Transverse colon (tissue), 4 donors: ENCODE measurements around the gene SYDE2. TPM values are rescaled to one million over a fixed set of nuclear protein-coding genes. Genes with fewer than 3 reads are reported as not detected.
A peak's percentile ranks its signal among the peaks of the same experiment; 100 is the strongest.

Source experiments
- DNase-seq: peaks from one replicate; pipeline ENCODE4 v3.0.0-alpha.2; 2019
- H3K27ac ChIP-seq, 4 donors: fragments of 200-600 bp; sonication (generic); 2 replicates each; pipeline ENCODE4 v1.5.1; 2016 to 2018; ENCODE audit warnings: inconsistent platforms in 4 of 4
- H3K27me3 ChIP-seq: fragments of 200-600 bp; sonication (generic); 2 replicates; pipeline ENCODE4 v1.5.1; 2017; ENCODE audit warnings: inconsistent platforms
- H3K36me3 ChIP-seq, 4 donors: fragments of 200-600 bp; sonication (generic); 2 replicates each; pipeline ENCODE4 v1.5.1; 2017 to 2019; ENCODE audit warnings: inconsistent platforms in 4 of 4
- H3K4me1 ChIP-seq, 4 donors: fragments of 200-600 bp; sonication (generic); 2 replicates each; pipeline ENCODE4 v1.5.1; 2017 to 2020; ENCODE audit warnings: inconsistent platforms in 4 of 4
- H3K4me3 ChIP-seq, 4 donors: fragments of 200-600 bp; sonication (generic); 1 replicate in 1 of 4; 2 replicates in 3 of 4; pipeline versions ENCODE4 v1.5.1 to v1.6.1; 2017 to 2019; ENCODE audit warnings: inconsistent platforms in 4 of 4
- H3K9me3 ChIP-seq, 2 donors: fragments of 200-600 bp; sonication (generic); 2 replicates each; pipeline ENCODE4 v1.5.1; 2017 to 2019; ENCODE audit warnings: inconsistent platforms in 2 of 2
- CTCF ChIP-seq, 5 experiments: fragments of 200-600 bp in 3 of 5; fragments of 450-650 bp in 2 of 5; sonication (generic) in 3 of 5; IDR thresholded peaks; 1 replicate in 2 of 5; 2 replicates in 3 of 5; pipeline ENCODE4 v1.5.1; 2016 to 2017; ENCODE audit warnings: antibody characterized with exemption in 5 of 5, inconsistent platforms in 3 of 5, mild to moderate bottlenecking in 2 of 5, moderate library complexity in 1 of 5
- EP300 ChIP-seq: sonication (generic); formaldehyde crosslinking; IDR thresholded peaks from one replicate; pipeline ENCODE4 v1.6.1; 2017; ENCODE audit warnings: antibody characterized with exemption, low read depth
- POLR2A ChIP-seq: fragments of 450-650 bp; IDR thresholded peaks from one replicate; pipeline ENCODE4 v1.6.1; 2016; ENCODE audit warnings: antibody characterized with exemption, mild to moderate bottlenecking, moderate library complexity
- POLR2AphosphoS5 ChIP-seq, 3 donors: sonication (generic); formaldehyde crosslinking; IDR thresholded peaks; one replicate each; pipeline ENCODE4 v1.6.1; 2016; ENCODE audit warnings: antibody characterized with exemption in 3 of 3
- WGBS, 2 donors: methylation state at CpG; one replicate each; pipeline ENCODE4 v1.1.5; 2018; ENCODE audit warnings: low coverage in 1 of 2; 5-methylcytosine and 5-hydroxymethylcytosine counted together
- in situ Hi-C, 4 donors: fragments of 200-750 bp; cut with MboI; loops; one replicate each; pipeline versions ENCODE4 v1.15.0 to v1.15.1; 2017; ENCODE audit warnings: low sequenced_read_pairs in 3 of 4, low pct_ligation_motif_present in 1 of 4, low pct_unique_long_range_greater_than_20kb in 1 of 4
- intact Hi-C: fragments of 100-400 bp; cut with DNase I; formaldehyde crosslinking; loops from one replicate; pipeline ENCODE4 v1.15.1; 2023; ENCODE audit warnings: low total_unique reads
- total RNA-seq, 4 donors: library from RNA; depleted of rRNA; stranded (reverse); fragments of >200 nt; gene quantifications; one replicate each; pipeline ENCODE4 v1.1.0, GENCODE V29; 2016

SYDE2 gene
- total RNA-seq, 4 donors from 2014 or later: 10.1 to 28.8 (median 15.4) TPM

- H3K27me3 ChIP-seq: no peaks in the 10 kb centered on the region
- no peaks in the 10 kb centered on the region for H3K9me3 ChIP-seq
- DNase-seq: no peak
- peaks cover 0 to 23% (median 4%) of the 10 kb centered on the region in 4 donors for H3K4me1 ChIP-seq
- TF ChIP-seq CTCF (IDR thresholded peaks at IDR 0.05) (no peak), EP300 (no peak), POLR2A (no peak), POLR2AphosphoS5 (IDR thresholded peaks at IDR 0.05) (no peak)
- in situ Hi-C loops (loop anchor here in 3 of 4 donors (10.0 to 25.0 kb wide), 3 partner anchors 141 to 301 kb away; no protein-coding TSS in a partner anchor), intact Hi-C loops (no loop called here)
- 63% methylated on average over 1 of the region's 1 CpG; no CpG with 5 or more reads in 1 of the 2 donors for WGBS, 2 donors
- H3K4me3 ChIP-seq: no peak overlapping the region
- peak overlapping the region; percentile 13 to 65 (median 46) for H3K27ac ChIP-seq
- H3K36me3 ChIP-seq: no peaks in the 10 kb centered on the region
Observed at GRCh38 chr1:85245456-85245855, 44.6 kb upstream of the SYDE2 start.

- no peak for TF ChIP-seq EP300
- TF ChIP-seq POLR2AphosphoS5 (IDR thresholded peaks at IDR 0.05): peak in 2 of 3 donors; percentile 53 to 55
- Histone ChIP-seq H3K36me3 (no peaks in the 10 kb centered on the region), H3K27me3 (no peaks in the 10 kb centered on the region), H3K27ac (peak overlapping the region; percentile 35 to 65 (median 54)), H3K4me1 (peaks cover 0 to 25% (median 4%) of the 10 kb centered on the region in 4 donors), H3K9me3 (no peaks in the 10 kb centered on the region), H3K4me3 (no peak overlapping the region)
- WGBS, 2 donors: 35 to 50% methylated on average over 1 to 4 of the region's 4 CpGs
- no peak for DNase-seq
- intact Hi-C loops: no loop called here
- in situ Hi-C loops: loop anchor here (5.0 to 25.0 kb wide), 4 partner anchors 140 to 300 kb away; no protein-coding TSS in a partner anchor
Observed at GRCh38 chr1:85244271-85245061, 43.6 kb upstream of the SYDE2 start.

GRCh38 chr1:85243372-85243771, 42.6 kb upstream of the SYDE2 start:
- no peaks in the 10 kb centered on the region for H3K9me3 ChIP-seq
- peak overlapping the region; percentile 1 to 65 (median 54) for H3K27ac ChIP-seq
- H3K4me1 ChIP-seq: peaks cover 0 to 25% (median 4%) of the 10 kb centered on the region in 4 donors
- TF ChIP-seq CTCF (IDR thresholded peaks at IDR 0.05) (no peak), EP300 (no peak), POLR2AphosphoS5 (IDR thresholded peaks at IDR 0.05) (no peak), POLR2A (no peak)
- in situ Hi-C loops (loop anchor here (5.0 to 25.0 kb wide), 4 partner anchors 139 to 299 kb away; no protein-coding TSS in a partner anchor), intact Hi-C loops (no loop called here)
- H3K27me3 ChIP-seq: no peaks in the 10 kb centered on the region
- no peak overlapping the region for H3K4me3 ChIP-seq
- DNase-seq: no peak
- no peaks in the 10 kb centered on the region for H3K36me3 ChIP-seq

- in situ Hi-C loops: loop anchor here (5.0 to 25.0 kb wide), 4 partner anchors 136 to 296 kb away; no protein-coding TSS in a partner anchor
- peaks cover 0 to 25% (median 4%) of the 10 kb centered on the region in 4 donors for H3K4me1 ChIP-seq
- H3K27me3 ChIP-seq: no peaks in the 10 kb centered on the region
- intact Hi-C loops: no loop called here
- H3K9me3 ChIP-seq: no peaks in the 10 kb centered on the region
- no peak for DNase-seq
- peak overlapping the region in 3 of 4 donors; percentile 37 to 67 (median 50) for H3K27ac ChIP-seq
- TF ChIP-seq EP300 (no peak), POLR2AphosphoS5 (IDR thresholded peaks at IDR 0.05) (no peak), POLR2A (no peak), CTCF (IDR thresholded peaks at IDR 0.05) (no peak)
- 0 to 3% methylated on average over 1 of the region's 1 CpG for whole genome bisulfite sequencing, 2 donors
- no peak overlapping the region for H3K4me3 ChIP-seq
- H3K36me3 ChIP-seq: no peaks in the 10 kb centered on the region
Observed at GRCh38 chr1:85240643-85241042, 39.8 kb upstream of the SYDE2 start.
